HEK293 (cell line): ENCODE results near the gene FHIT.

Source experiments
- CTCF ChIP-seq: fragments of 450-650 bp; formaldehyde crosslinking; IDR thresholded peaks from 2 replicates; pipeline ENCODE4 v1.5.1; 2016; ENCODE audit warnings: missing biosample characterization, missing genetic modification characterization
- MZF1 ChIP-seq: fragments of 450-650 bp; formaldehyde crosslinking; IDR thresholded peaks from 2 replicates; pipeline ENCODE4 v1.5.1; 2017; ENCODE audit warnings: missing biosample characterization, missing genetic modification characterization, borderline replicate concordance
- REPIN1 ChIP-seq: fragments of 450-650 bp; formaldehyde crosslinking; IDR thresholded peaks from 2 replicates; pipeline ENCODE4 v1.5.1; 2017; ENCODE audit warnings: missing biosample characterization, missing genetic modification characterization, low read depth
- SALL2 ChIP-seq: fragments of 450-650 bp; formaldehyde crosslinking; IDR thresholded peaks from 2 replicates; pipeline ENCODE4 v1.5.0; 2017; ENCODE audit warnings: missing biosample characterization, mild to moderate bottlenecking, missing genetic modification characterization, borderline replicate concordance
- TCF7L2 ChIP-seq: IDR thresholded peaks from 2 replicates; pipeline ENCODE4 v1.6.1; 2011; ENCODE audit warnings: low read depth, mild to moderate bottlenecking, inconsistent platforms, low read length, moderate library complexity, borderline replicate concordance
- ZBTB1 ChIP-seq: fragments of 450-650 bp; formaldehyde crosslinking; IDR thresholded peaks from 2 replicates; pipeline ENCODE4 v1.5.1; 2016; ENCODE audit warnings: missing biosample characterization, missing genetic modification characterization
- ZBTB49 ChIP-seq: fragments of 450-650 bp; formaldehyde crosslinking; IDR thresholded peaks from 2 replicates; pipeline ENCODE4 v1.5.1; 2016; ENCODE audit warnings: missing biosample characterization, missing genetic modification characterization, low read depth
- ZNF302 ChIP-seq: fragments of 450-650 bp; formaldehyde crosslinking; IDR thresholded peaks from 2 replicates; pipeline ENCODE4 v1.5.1; 2016; ENCODE audit warnings: missing biosample characterization, missing genetic modification characterization, low read depth
- ZNF514 ChIP-seq: fragments of 450-650 bp; formaldehyde crosslinking; IDR thresholded peaks from 2 replicates; pipeline ENCODE4 v1.5.1; 2016; ENCODE audit warnings: missing biosample characterization, missing genetic modification characterization
- ZNF548 ChIP-seq: fragments of 450-650 bp; formaldehyde crosslinking; IDR thresholded peaks from 2 replicates; pipeline ENCODE4 v1.5.1; 2016; ENCODE audit warnings: missing biosample characterization, missing genetic modification characterization
- ZNF792 ChIP-seq: fragments of 450-650 bp; formaldehyde crosslinking; IDR thresholded peaks from 2 replicates; pipeline ENCODE4 v1.5.1; 2016; ENCODE audit warnings: missing biosample characterization, missing genetic modification characterization
- ZNF843 ChIP-seq: fragments of 450-650 bp; formaldehyde crosslinking; IDR thresholded peaks from 2 replicates; pipeline ENCODE4 v1.5.1; 2016; ENCODE audit warnings: missing biosample characterization, missing genetic modification characterization

GRCh38 chr3:60650171-60650570 lies 601.1 kb downstream of the FHIT start:
- TF ChIP-seq ZNF792 (no peak), TCF7L2 (no peak), CTCF (tag by site-specific recombination) (no peak), ZBTB49 (tag by site-specific recombination) (no peak), MZF1 (no peak), ZNF514 (tag by site-specific recombination) (no peak), ZNF302 (tag by site-specific recombination) (no peak), ZNF843 (tag by site-specific recombination) (no peak), ZNF548 (tag by site-specific recombination) (no peak), ZBTB1 (tag by site-specific recombination) (no peak), REPIN1 (no peak), SALL2 (tag by site-specific recombination) (no peak)
